KBM-7 (cell line): ENCODE data around the gene INPP4B.

Experiments
- DNase-seq: peaks from one replicate; pipeline ENCODE4 v3.0.0-alpha.2; 2015
- in situ Hi-C: fragments of 300-500 bp; cut with MboI; formaldehyde crosslinking; loops from 2 replicates; pipeline ENCODE4 v1.14.3; 2020; ENCODE audit warnings: low sequenced_read_pairs, low pct_unique_long_range_greater_than_20kb, mixed read lengths

The INPP4B gene

DNA sequence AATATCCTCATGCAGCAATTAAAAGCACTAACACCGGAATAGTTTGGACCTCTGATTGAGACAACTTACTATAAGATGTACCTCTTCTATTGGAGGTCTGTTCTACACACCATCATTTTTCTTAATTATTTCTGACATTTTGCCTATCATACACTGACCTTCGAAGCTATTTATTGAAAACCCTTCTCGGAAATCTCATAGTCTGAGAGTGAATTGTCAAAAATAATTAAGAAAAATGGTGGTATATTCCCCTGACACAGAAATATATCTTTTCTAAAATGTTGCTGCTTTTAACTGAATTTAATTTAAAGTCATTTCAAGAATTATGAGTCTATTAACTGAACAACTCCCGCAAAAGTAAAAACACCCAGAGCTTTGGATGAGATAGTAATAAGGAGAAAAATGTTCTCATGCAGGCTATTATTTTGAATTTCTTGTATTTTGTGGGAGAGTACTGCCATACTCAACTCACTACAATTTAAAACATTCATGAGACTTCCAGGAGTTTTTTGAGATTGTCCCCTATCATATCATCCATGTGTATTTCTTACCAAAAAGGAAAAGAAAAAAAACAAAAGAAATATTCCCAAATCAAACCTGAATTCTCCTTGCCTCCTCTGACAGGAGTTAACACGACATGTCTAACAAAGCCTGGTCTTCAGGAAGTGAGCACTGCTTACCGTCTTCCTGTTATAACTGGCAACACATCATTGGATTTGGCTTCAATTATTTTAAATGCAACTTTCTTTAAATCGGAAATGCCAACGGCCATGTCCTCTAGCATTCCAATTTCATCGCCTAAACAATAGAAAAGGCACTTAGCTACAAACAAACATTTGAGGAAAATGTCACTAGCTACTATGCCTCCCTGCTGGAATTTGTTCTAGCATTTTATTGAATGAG, 724.4 kb downstream of the INPP4B start:
- in situ Hi-C loops: no loop called here
- no peak for DNase-seq

GRCh38 chr4:142120921-142121320, 725.2 kb downstream of the INPP4B start:
- no peak for DNase-seq
- in situ Hi-C loops: no loop called here

DNA sequence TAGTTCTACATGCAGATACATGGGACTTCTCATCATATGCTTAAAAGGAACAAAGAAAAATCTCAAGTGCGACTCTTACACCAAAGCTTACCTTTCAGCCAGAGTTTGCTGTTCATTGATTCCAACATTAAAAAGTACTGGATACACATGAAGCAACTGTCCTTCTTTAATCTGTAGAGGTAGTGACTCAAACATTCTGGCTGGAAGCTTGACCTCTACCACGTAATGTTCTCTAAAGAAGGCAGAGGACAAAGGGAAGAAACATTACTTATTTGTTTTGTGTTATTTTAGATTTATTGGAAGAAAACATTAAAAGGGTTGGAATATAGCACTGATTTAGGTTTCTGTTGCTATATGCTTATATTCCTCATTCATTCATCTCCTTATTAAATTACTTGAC, 733.6 kb downstream of the INPP4B start:
- in situ Hi-C loops: no loop called here
- DNase-seq: no peak

GRCh38 chr4:142110136-142110535, 736.0 kb downstream of the INPP4B start:
- DNase-seq: no peak
- in situ Hi-C loops: no loop called here

- no peak for DNase-seq
- in situ Hi-C loops: no loop called here
Measured at GRCh38 chr4:142104041-142104440, 742.1 kb downstream of the INPP4B start.

GRCh38 chr4:142101401-142101800, 744.7 kb downstream of the INPP4B start:
- no peak for DNase-seq
- in situ Hi-C loops: no loop called here

GRCh38 chr4:142100941-142101340, 745.2 kb downstream of the INPP4B start:
- in situ Hi-C loops: no loop called here
- DNase-seq: no peak

- no peak for DNase-seq
- in situ Hi-C loops: no loop called here
Measured at GRCh38 chr4:142098900-142099545, 747.1 kb downstream of the INPP4B start.

DNA sequence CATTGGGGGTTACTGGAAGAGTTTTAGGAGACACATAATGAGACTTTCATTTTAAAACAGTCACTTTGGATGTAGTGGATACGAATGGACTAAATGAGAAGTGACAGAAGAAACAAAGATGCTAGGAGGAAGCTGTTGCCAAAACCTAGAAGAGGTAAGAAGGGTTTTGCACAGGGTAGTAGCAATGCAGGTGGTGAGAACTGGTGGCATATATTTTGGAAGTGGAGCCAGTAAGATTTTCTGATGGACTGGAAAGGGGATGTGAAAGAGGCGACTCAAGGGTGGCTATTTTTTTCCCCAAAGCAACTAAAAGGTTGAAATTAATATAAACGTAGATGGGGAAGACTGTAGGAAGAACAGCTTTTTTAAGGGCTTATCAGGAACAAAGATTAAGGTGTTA, 747.7 kb downstream of the INPP4B start:
- DNase-seq: no peak
- in situ Hi-C loops: no loop called here

DNA sequence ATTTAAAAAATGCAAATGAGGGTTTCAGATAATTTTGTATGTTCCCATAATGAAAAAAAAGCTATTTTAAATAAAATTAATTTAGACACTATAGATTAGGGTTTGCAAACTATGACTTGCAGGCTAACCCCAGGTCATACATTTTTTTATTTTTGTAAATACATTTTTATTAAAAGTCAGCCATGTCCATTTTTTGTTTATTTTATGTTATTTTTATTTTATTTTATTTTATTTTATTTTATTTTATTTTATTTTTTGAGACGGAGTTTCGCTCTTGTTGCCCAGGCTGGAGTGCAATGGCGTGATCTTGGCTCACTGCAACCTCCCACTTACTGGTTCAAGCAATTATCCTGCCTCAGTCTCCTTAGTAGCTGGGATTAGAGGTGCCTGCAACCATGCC, 749.1 kb downstream of the INPP4B start:
- no peak for DNase-seq
- in situ Hi-C loops: no loop called here

DNA sequence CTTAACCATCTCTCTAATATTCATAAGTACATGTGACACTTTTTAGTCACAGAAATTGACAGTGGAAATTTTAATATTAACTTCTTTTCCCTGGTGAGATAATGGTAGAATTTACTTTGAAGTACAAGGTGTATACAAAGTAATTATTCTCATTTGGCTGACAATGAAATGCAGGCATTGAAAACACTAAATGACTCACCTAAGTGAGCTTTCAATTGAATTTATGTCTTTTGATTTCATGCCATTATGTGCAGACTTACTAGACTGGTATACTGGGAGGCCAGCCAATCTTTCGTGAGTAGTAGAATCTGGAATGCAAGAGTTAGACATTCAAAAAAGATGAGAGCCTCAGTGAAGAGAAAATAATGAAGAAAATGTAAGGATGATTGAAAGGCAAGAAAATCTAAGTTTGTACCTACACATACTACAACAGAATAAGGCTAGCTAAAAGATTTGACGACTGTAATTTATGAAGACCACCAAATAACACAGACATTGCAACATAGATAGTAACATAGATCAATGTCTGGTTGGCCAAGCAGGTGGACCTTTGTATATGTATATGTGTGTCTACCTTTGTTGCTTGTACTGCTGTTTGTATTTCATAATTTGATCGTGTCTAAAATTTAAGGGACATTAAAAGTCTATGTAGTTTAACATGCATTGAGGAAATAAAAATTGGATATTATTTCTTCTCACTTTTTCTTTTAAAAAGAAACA, 750.1 kb downstream of the INPP4B start:
- no peak for DNase-seq
- in situ Hi-C loops: no loop called here

- in situ Hi-C loops: no loop called here
- DNase-seq: no peak
Measured at GRCh38 chr4:142092941-142093340, 753.2 kb downstream of the INPP4B start.

- in situ Hi-C loops: no loop called here
- no peak for DNase-seq
Measured at GRCh38 chr4:142091691-142092182, 754.4 kb downstream of the INPP4B start.

DNA sequence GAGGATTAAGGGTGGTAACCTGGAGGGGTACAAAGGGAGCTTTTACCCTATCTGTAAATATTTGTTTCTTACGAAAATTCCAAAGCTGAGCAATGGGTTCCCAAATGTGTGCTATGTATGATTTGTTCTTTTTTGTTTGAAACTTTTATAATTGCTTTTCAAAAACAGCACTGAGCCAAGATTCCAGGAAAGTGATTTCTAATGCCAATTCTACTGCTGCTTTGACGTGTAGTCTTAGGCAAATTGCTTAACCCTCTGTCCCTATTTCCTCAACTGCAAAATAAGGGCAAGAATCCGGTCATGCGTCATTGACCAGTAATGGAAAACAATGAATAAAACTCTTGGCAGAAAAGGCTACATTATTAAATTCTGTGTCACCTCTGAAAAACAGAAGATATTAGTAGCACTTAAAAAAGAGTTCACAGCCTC, 755.0 kb downstream of the INPP4B start:
- DNase-seq: no peak
- in situ Hi-C loops: no loop called here

- in situ Hi-C loops: no loop called here
Measured at GRCh38 chr4:142088906-142089305, 757.2 kb downstream of the INPP4B start.

GRCh38 chr4:142085513-142086292, 760.4 kb downstream of the INPP4B start:
- DNase-seq: no peak
- in situ Hi-C loops: no loop called here

More at GRCh38 chr4:142088906-142089305, 757.2 kb downstream of the INPP4B start:
- DNase-seq: no peak

GRCh38 chr4:142083264-142083663, 762.8 kb downstream of the INPP4B start:
- no peak for DNase-seq
- in situ Hi-C loops: no loop called here

DNA sequence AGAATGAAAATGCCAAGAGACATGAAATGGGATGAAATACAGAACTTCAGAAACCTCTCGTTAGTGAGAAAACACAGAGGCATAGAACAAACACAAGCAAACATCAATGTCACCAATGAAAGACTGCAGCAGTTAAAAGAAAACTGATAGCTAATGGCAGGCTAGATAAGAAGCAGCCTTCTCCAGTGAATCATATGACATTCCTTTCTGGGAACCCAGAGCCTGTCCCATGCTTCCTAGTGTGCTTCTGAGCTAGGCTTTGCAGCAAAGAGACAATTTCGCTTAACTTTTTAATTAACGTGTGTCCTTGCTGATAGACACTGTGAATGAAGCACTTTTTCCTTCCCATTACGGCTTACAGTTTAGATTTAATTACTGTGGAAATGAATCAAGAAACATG, 765.1 kb downstream of the INPP4B start:
- DNase-seq: no peak
- in situ Hi-C loops: no loop called here

DNA sequence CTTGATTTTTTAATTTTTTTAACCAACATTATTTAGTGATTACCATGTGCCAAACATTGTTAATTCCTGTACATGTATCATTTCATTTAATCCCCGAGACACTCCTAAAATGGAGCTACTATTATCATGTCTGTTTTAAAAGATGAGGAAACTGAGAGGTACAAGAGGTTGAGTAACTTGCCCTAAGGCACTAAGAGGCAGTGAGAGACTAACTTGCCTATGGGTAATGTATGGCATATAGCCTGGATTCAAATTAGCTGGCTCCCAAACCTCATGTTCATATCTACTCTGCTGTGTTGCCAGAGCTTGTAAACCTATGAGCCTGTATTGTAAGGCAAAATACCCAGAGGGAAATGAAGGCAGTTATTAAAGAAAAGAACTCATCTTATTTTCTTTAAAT, 766.1 kb downstream of the INPP4B start:
- in situ Hi-C loops: no loop called here
- DNase-seq: no peak
